Activated CD4-positive, alpha-beta T cell treated with anti-CD3 and anti-CD28 coated beads for 36 hours (primary cell): Measurements from ENCODE around the gene PLTP. TPM values are rescaled to one million over a fixed set of nuclear protein-coding genes. Genes with fewer than 3 reads are reported as not detected.
"Not testable (repeated sequence)": the region's sequence is repeated elsewhere in the genome, so short reads cannot be mapped to it uniquely, and the experiment has no call there.

Experiments
- ATAC-seq: fragments of 200-7000 bp; cut with Tn5 transposase; one replicate; pipeline ENCODE4 v1.10.0; 2021; ENCODE audit warnings: mild to moderate bottlenecking, moderate library complexity
- CTCF ChIA-PET: fragments of 350-600 bp; sonication (Branson Sonifier 250); formaldehyde crosslinking; loops from one replicate; lab custom pipeline; 2021; ENCODE audit warnings: antibody characterized with exemption; lab: Charles Lee
- POLR2A ChIA-PET: fragments of 350-600 bp; sonication (Branson Sonifier 250); formaldehyde crosslinking; loops from one replicate; lab custom pipeline; 2021; ENCODE audit warnings: antibody characterized with exemption, inconsistent platforms; lab: Charles Lee
- DNase-seq: peaks from one replicate; pipeline ENCODE4 v3.0.0-alpha.2; 2020
- H3K27ac Mint-ChIP-seq: one replicate; pipeline ENCODE4 v1.8.0; 2021; ENCODE audit warnings: mixed read lengths
- H3K27me3 Mint-ChIP-seq: one replicate; pipeline ENCODE4 v1.8.0; 2021; ENCODE audit warnings: mixed read lengths
- H3K36me3 Mint-ChIP-seq: one replicate; pipeline ENCODE4 v1.8.0; 2021; ENCODE audit warnings: low read depth, mixed read lengths
- H3K4me1 Mint-ChIP-seq: one replicate; pipeline ENCODE4 v1.8.0; 2021; ENCODE audit warnings: mixed read lengths
- H3K4me3 Mint-ChIP-seq: one replicate; pipeline ENCODE4 v1.8.0; 2021; ENCODE audit warnings: mild to moderate bottlenecking, moderate library complexity, mixed read lengths
- H3K9me3 Mint-ChIP-seq: one replicate; pipeline ENCODE4 v1.8.0; 2021; ENCODE audit warnings: low read depth, mixed read lengths
- intact Hi-C, 2 experiments: fragments of 100-400 bp; cut with DNase I in 1 of 2; cut with micrococcal nuclease in 1 of 2; formaldehyde crosslinking; loops; one replicate each; pipeline versions ENCODE4 v1.14.2 to v1.15.1; 2022 to 2024; cut with DNase I, micrococcal nuclease
- total RNA-seq, 2 experiments: library from RNA; stranded (reverse); gene quantifications; one replicate each; pipeline ENCODE4 v1.2.3, GENCODE V29; 2021

Gene PLTP, protein sequence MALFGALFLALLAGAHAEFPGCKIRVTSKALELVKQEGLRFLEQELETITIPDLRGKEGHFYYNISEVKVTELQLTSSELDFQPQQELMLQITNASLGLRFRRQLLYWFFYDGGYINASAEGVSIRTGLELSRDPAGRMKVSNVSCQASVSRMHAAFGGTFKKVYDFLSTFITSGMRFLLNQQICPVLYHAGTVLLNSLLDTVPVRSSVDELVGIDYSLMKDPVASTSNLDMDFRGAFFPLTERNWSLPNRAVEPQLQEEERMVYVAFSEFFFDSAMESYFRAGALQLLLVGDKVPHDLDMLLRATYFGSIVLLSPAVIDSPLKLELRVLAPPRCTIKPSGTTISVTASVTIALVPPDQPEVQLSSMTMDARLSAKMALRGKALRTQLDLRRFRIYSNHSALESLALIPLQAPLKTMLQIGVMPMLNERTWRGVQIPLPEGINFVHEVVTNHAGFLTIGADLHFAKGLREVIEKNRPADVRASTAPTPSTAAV
- 1 to 10 TPM; 5.6 to 7.0 TPM for total RNA-seq

DNA sequence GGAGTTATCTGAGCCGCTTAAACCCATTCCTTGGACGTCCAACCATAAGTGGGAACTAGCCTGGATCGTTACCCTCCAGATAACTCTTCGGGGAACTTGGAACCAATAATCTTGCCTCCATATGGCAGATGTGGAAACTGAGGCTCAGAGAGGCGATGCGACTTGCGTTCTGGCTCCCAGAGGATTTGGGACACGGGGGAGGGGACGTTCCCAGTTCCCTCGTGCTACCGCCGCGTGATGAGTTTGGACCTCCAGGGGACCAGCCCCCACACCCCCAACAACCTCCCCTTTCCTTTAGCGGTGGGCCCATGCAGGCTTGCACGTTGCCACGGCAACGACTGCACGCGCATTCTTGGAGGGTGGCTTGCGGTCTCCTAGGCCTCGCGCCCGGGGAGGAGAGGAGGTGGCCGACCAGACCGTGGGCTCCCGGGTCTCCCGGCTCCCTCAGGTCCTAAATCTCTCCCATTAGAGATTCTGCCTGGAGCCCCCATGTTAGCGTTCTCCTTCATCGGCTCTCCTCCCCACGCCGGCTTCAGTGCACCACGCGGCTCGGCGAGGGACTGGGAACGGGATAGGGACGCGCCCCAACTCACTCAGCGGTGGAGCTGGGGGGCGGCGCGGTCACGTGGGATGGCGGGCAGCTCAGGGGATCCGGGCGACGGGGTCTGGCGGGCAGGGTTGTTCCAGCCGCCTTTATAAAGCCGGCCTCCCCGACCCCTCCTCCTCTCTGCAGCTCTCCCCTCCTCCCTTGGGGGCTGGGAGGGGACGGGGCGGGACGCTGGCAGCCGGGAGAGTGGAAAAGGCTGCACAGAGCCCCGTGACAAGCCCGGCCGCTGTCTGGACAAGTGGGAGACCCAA lies at the start of gene PLTP:
Gene PLTP (minus strand): TSS at position 670 of the 858 bp plus-strand sequence. CDS start 703 bp downstream, outside the sequence.
- Mint-ChIP-seq H3K4me1 (peaks cover 16% of the 10 kb centered on the region), H3K27ac (peak within 1 kb of the TSS; percentile 71), H3K9me3 (no peaks in the 10 kb centered on the region), H3K27me3 (peaks cover 19% of the 10 kb centered on the region), H3K36me3 (no peaks in the 10 kb centered on the region), H3K4me3 (peak within 1 kb of the TSS; percentile 68)
- ATAC-seq, result no peak
- intact Hi-C loops, result loop anchor here (1.0 kb wide), 6 partner anchors 20 to 453 kb away; partner anchors contain the start of genes ACOT8 (in 2 of the 2), ZSWIM3 (in 2 of the 2), CTSA (in 1 of the 2) and NEURL2 (in 1 of the 2)
- POLR2A ChIA-PET, result no interaction called here
- CTCF ChIA-PET, result interaction anchor here (1.0 to 1.1 kb wide), 2 partner anchors 23 to 61 kb away, joined by 3 to 5 read pairs; no protein-coding TSS in a partner anchor
- peak; percentile 50 for DNase-seq

DNA sequence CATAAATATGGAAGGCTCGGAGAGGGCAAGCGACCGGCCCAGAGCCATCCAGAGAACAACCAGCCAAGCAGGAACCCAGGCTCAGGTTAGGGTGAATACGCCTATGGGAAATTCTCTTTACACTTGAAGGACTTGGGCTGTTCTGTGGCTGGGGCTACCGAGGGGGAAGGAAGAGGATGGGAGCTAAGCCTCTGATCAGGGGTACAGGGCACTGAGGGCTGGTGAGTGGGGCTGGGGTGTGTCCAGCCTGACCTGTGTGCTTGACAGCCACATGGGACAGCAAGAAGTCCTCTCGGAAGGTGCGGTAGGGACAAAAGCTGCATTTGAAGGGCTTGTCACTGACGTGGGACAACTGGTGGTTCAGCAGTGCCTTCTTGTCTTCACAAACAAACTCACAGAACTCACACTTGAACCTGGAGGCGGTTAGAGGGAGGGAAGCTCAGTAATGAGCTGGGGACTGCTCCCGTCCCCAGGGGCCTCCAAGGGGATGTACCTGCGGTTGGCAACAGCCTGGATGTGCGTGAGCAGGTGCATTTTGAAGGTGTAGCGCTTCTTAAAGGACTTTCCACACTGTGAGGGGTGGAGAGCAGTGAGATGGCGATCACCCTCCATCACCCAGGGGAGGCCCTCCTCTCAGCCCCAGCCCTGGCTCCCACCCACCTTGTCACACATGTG lies 48.1 kb upstream of the PLTP start:
- no peak overlapping the region for H3K4me3 Mint-ChIP-seq
- no peaks in the 10 kb centered on the region for H3K9me3 Mint-ChIP-seq
- peaks cover 58% of the 10 kb centered on the region for H3K36me3 Mint-ChIP-seq
- peaks cover 2% of the 10 kb centered on the region for H3K4me1 Mint-ChIP-seq
- ChIA-PET CTCF (interaction anchor here (2.3 to 2.6 kb wide), 2 partner anchors 10 to 161 kb away, joined by 10 to 11 read pairs; no protein-coding TSS in a partner anchor), POLR2A (interaction anchor here (0.6 to 3.2 kb wide), 3 partner anchors 10 to 242 kb away, joined by 3 to 12 read pairs (median 4); no protein-coding TSS in a partner anchor)
- no peak overlapping the region for H3K27ac Mint-ChIP-seq
- H3K27me3 Mint-ChIP-seq, result no peaks in the 10 kb centered on the region
- ATAC-seq (no peak), DNase-seq (no peak)
- intact Hi-C loops, result no loop called here

DNA sequence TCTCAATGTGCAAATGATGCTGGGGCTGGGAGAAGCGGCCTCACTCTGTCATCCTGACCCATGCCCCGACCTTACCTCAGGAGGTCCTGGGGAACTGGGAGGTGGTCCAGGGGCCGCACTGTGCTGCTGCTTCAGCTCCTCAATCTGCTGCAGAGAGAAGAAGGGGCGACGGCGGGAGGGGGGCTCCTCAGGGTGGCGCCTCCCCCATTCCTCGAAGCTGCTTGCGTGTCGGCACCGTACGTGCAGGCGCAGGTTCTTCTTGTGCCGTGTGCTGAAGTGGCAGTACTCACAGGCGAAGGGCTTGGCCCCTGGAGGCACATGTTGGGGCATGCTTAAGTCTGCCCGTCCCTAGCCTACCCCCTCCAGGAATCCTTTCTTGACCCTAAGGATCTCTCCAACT lies 47.2 kb upstream of the PLTP start:
- intact Hi-C loops, result no loop called here
- no peak for ATAC-seq
- H3K4me3 Mint-ChIP-seq, result no peak overlapping the region
- no peaks in the 10 kb centered on the region for H3K9me3 Mint-ChIP-seq
- no peak overlapping the region for H3K27ac Mint-ChIP-seq
- H3K27me3 Mint-ChIP-seq, result no peaks in the 10 kb centered on the region
- DNase-seq, result no peak
- ChIA-PET CTCF (interaction anchor here (0.6 to 2.6 kb wide), 3 partner anchors 11 to 1398 kb away, joined by 3 to 14 read pairs (median 11); partner anchors contain the start of gene ZMYND8), POLR2A (interaction anchor here (3.2 kb wide), 1 partner anchor 11 kb away, joined by 12 read pairs; no protein-coding TSS in a partner anchor)
- H3K36me3 Mint-ChIP-seq, result peaks cover 54% of the 10 kb centered on the region
- no peaks in the 10 kb centered on the region for H3K4me1 Mint-ChIP-seq

DNA sequence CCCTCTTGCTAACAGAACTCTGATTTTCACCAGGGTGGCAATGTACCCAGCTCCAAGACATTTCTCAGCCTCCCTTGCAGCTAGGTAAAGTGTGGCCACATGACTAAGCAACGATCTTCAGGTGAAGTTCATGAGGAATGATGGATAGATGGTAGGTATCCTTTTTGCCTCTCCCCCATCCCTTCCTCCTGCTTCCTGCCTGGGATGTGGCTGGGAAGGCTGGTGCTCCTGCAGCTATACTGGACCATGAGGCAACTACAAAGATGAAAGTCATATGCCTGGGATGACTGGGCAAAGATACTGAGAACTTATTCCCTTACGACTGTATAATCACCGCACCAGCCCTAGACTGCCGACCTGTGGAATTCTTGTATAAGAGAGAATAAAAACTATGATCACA lies 46.6 kb upstream of the PLTP start:
- DNase-seq, result no peak
- H3K36me3 Mint-ChIP-seq, result peaks cover 50% of the 10 kb centered on the region
- intact Hi-C loops, result no loop called here

DNA sequence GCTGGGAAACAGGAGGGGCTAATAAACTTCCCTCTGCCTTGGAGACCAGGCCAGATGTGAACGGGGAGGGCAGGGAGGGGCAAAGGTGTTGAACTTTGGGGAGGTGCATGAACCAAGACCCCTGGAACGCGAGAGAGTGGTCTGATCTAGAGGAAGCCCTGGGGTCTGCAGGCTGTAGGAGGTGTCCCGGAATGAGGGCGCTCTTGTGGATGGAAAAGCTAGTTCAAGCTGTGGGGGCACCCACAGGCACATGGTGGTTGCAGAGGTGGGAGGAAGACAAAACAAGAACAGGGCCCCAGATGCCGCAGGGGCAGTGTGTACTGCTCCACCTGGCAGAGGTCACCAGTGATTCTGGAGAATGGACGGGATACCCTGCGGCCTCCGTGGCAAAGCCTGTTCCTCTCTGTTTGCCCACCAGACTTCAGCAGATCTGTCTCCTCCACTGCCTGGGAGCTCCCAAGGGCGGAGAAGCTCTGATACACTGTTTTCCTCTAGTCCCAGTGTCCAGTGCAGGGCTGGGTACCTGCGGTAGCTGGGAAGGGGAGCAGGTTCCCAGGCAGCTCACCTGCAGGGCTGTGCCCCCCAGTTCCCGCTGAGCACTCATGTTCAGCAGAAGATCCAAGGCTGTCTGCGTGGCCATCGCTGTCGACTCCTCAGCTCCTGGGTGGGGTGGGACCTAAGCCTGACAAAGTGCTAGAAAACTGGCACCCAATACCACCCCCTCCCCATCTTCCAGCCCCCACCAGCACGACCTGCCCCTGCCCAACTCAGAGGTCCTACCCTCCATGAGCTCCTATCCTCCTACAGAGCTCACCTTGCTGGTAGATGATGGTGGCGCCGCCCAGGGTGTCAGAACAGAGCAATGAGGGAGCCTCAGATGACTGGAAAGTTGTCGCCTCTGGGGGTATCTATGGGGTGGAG lies 45.3 kb upstream of the PLTP start:
- no peak for DNase-seq
- intact Hi-C loops, result no loop called here
- ChIA-PET CTCF (interaction anchor here (2.3 kb wide), 1 partner anchor 13 kb away, joined by 14 read pairs; no protein-coding TSS in a partner anchor), POLR2A (interaction anchor here (1.7 kb wide), 1 partner anchor 13 kb away, joined by 5 read pairs; no protein-coding TSS in a partner anchor)
- H3K36me3 Mint-ChIP-seq, result peaks cover 41% of the 10 kb centered on the region
- no peak overlapping the region for H3K27ac Mint-ChIP-seq
- no peaks in the 10 kb centered on the region for H3K9me3 Mint-ChIP-seq
- ATAC-seq, result no peak
- H3K4me1 Mint-ChIP-seq, result no peaks in the 10 kb centered on the region
- H3K27me3 Mint-ChIP-seq, result no peaks in the 10 kb centered on the region
- H3K4me3 Mint-ChIP-seq, result no peak overlapping the region

More for the DNA sequence above, 46.6 kb upstream of the PLTP start:
- ChIA-PET POLR2A (interaction anchor here (1.7 kb wide), 1 partner anchor 14 kb away, joined by 5 read pairs; no protein-coding TSS in a partner anchor), CTCF (interaction anchor here (0.6 to 2.3 kb wide), 5 partner anchors 12 to 1398 kb away, joined by 3 to 14 read pairs (median 3); partner anchors contain the start of gene ZMYND8)
- Mint-ChIP-seq H3K27me3 (no peaks in the 10 kb centered on the region), H3K4me1 (no peaks in the 10 kb centered on the region), H3K4me3 (no peak overlapping the region), H3K9me3 (no peaks in the 10 kb centered on the region), H3K27ac (peak overlapping the region; percentile 31)
- no peak for ATAC-seq

DNA sequence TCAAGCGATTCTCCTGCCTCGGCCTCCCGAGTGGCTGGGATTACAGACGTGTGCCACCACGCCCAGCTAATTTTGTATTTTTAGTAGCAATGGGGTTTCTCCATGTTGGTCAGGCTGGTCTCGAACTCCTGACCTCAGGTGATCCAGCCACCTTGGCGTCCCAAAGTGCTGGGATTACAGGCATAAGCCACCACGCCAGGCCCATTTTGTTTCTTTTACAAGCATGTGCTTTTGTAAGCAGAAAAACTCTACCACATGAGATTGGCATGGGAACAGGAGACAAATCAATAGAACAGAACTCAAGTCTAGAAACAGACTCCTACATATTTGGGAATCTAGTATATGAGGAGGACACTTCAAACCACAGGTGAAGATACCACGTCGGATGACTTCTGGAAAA lies 44.4 kb upstream of the PLTP start:
- POLR2A ChIA-PET, result interaction anchor here (0.7 kb wide), 1 partner anchor 75 kb away, joined by 5 read pairs; no protein-coding TSS in a partner anchor

DNA sequence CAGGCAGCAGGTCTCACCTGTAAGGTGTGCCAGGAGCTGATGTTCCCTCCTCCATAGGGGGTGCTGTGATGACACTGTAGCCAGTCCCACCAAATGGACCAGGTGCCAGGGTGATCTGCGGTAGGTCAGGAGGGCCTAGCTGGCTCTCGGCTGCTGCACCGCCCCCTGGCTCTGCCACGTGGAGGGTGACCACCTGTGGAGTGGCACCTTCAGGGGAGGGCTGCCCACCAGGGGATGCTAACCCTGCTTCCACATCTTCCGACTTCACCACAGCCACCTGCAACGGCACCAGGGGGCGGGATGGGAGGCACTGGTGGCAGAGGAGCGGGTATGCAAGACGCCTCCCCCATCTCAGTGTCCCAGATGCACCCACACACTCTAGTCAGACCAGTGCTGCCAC lies 41.7 kb upstream of the PLTP start:
- Mint-ChIP-seq H3K4me1 (no peaks in the 10 kb centered on the region), H3K27ac (no peak overlapping the region), H3K27me3 (no peaks in the 10 kb centered on the region), H3K36me3 (peaks cover 32% of the 10 kb centered on the region), H3K9me3 (no peaks in the 10 kb centered on the region), H3K4me3 (no peak overlapping the region)
- ATAC-seq (no peak), DNase-seq (no peak)
- POLR2A ChIA-PET, result no interaction called here
- CTCF ChIA-PET, result interaction anchor here (1.1 to 2.1 kb wide), 3 partner anchors 8 to 17 kb away, joined by 3 to 9 read pairs (median 7); no protein-coding TSS in a partner anchor
- intact Hi-C loops, result no loop called here

More for the DNA sequence above, 44.4 kb upstream of the PLTP start:
- H3K4me3 Mint-ChIP-seq, H3K27me3 Mint-ChIP-seq, CTCF ChIA-PET, H3K9me3 Mint-ChIP-seq, intact Hi-C loops, ATAC-seq, DNase-seq, H3K27ac Mint-ChIP-seq, H3K4me1 Mint-ChIP-seq: not testable (repeated sequence)
- H3K36me3 Mint-ChIP-seq, result peaks cover 40% of the 10 kb centered on the region

DNA sequence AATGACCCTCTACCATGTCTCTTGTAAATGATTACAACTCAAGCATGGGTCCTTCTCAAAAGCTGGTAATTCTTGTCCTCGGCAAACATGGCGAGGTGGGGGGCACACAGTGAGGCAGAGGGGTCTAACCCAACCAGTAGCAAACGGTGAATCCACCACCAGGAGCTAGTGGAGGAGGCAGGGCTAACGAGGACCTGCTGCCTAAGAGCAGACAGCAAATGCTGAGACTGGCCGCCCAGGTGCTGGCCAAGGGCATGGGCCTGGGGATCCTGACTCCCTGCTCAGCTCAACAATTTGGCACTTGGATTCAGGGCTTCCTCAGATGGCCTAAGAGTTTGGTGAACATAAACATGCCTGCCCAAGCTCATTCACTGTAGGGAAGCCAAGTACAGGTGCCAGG lies 40.9 kb upstream of the PLTP start:
- ChIA-PET POLR2A (interaction anchor here (0.8 kb wide), 1 partner anchor 16 kb away, joined by 3 read pairs; no protein-coding TSS in a partner anchor), CTCF (interaction anchor here (0.8 to 2.1 kb wide), 5 partner anchors 8 to 18 kb away, joined by 3 to 9 read pairs (median 4); no protein-coding TSS in a partner anchor)
- no peaks in the 10 kb centered on the region for H3K27me3 Mint-ChIP-seq
- intact Hi-C loops, result no loop called here
- H3K27ac Mint-ChIP-seq, result no peak overlapping the region
- H3K4me3 Mint-ChIP-seq, result no peak overlapping the region
- peaks cover 31% of the 10 kb centered on the region for H3K36me3 Mint-ChIP-seq
- H3K4me1 Mint-ChIP-seq, result no peaks in the 10 kb centered on the region
- DNase-seq (no peak), ATAC-seq (no peak)
- H3K9me3 Mint-ChIP-seq, result no peaks in the 10 kb centered on the region

DNA sequence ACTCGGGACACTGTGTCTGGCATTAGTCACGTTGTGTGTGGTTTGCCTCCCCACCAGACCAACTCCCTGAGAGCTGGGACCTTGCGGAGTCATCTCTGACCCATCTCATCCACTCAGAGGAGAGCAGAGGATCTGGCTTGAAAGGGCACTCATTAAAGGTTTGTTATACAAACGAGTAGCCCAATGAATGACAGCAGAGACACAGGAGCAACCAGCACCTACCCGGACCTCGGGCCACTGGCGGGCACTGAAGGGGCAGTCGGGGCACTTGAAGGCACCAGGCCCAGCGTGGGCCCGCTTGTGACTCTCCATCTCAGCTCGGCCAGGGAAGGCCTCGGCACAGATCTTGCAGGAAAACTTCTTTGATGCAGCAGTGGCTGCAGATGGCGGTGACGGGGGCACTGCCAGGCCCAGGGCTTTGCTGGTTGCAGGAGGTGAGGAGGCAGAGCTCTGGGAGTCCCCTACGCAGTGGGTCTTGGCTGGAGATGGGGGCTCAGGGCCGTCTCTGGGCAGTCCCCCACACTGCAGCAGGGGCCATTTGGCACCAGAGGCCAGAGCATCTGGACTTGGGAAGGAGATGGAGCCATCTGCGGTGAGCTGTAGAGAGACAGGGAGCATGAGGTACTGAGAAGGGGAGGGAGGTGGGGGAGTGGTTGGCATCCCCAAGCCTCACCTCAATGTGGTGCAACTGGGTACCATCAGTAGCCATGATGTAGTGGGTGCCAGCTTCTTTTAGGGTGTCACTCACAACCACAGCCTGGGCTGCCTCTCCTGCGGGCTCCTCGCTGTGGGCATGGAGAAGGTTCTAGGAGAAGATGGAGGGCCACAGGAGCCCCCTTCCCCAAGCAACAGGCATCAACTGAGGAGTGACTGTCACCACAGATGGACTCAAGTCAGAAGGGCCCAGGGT lies 40.2 kb upstream of the PLTP start:
- peaks cover 31% of the 10 kb centered on the region for H3K36me3 Mint-ChIP-seq
- peak overlapping the region; percentile 47 for H3K27ac Mint-ChIP-seq
- H3K27me3 Mint-ChIP-seq, result no peaks in the 10 kb centered on the region
- no peaks in the 10 kb centered on the region for H3K9me3 Mint-ChIP-seq
- intact Hi-C loops, result no loop called here
- DNase-seq (no peak), ATAC-seq (no peak)
- POLR2A ChIA-PET, result interaction anchor here (0.6 to 0.8 kb wide), 2 partner anchors 10 to 17 kb away, joined by 3 to 4 read pairs; no protein-coding TSS in a partner anchor
- H3K4me1 Mint-ChIP-seq, result no peaks in the 10 kb centered on the region
- CTCF ChIA-PET, result interaction anchor here (0.8 to 1.4 kb wide), 3 partner anchors 8 to 18 kb away, joined by 3 to 7 read pairs (median 4); no protein-coding TSS in a partner anchor
- no peak overlapping the region for H3K4me3 Mint-ChIP-seq
